ENCODE measurements around the gene OSBPL5. TPM values are rescaled to one million over a fixed set of nuclear protein-coding genes. Genes with fewer than 3 reads are reported as not detected.
A peak's percentile ranks its signal among the peaks of the same experiment; 100 is the strongest.

The OSBPL5 gene
- total and polyA plus RNA-seq, 9 of the 15 experiments (the other 6 are each of a cell fraction or from before 2014, with no cell fraction given) = 0.06 to 14.8 (median 3.2) TPM

DNA sequence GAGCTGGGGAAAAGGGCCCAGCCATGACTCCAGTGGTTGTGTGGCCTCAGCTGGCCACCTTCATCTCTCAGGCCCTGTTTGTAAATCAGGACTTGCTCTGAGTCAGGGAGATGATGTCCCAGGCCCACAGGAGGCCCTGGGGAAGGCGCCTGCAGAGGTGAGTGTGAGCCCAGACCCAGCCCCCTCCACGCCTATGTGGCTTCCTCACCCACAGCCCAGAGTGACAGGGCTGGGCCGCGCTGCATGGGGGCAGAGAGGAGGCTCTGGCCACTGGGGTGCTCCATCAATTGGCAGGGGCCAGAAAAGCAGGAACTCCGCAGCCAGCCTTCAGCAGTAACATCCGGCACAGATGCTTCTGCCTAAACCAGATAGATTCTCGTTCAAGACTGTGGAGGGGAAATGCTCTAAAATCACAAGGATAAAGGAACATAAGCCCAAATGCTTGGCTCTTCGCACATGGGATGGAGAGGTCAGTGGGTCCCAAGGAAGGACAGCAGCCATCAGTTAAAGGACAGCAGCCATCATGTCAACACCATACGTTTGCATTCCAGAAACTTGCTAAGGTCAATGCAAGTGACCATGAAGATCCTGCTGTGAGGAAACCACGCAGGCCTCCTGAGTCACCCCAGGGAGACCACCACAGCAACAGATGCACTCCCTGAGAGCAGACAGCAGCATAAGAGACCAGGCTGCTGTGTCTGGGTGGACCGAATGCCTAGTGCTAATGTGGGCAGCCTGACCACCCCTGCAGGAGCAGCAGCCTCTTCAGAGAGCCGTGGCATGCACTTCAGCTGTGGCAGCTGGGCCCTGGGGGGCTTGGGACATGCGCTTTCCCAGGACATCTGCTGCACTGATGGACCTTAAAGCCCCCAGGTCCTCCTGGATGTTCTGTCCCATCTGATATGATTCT lies 28.3 kb downstream of the OSBPL5 start:
- ATAC-seq (no peak), DNase-seq (ENCODE audit: extremely low read depth in 1 of 4, low spot score in 3 of 4) (no peak), FAIRE-seq (no peak)
- peaks cover 0 to 65% of the 10 kb centered on the region in 2 experiments; a peak in 2 of 5 replicates for H3K4me1 ChIP-seq (replicated peaks in 1 of 2; ENCODE audit: control insufficient read depth in 2 of 2, insufficient read depth in 2 of 2, low read length in 2 of 2)
- no peaks in the 10 kb centered on the region for H3K9me3 ChIP-seq (replicated peaks; ENCODE audit: control insufficient read depth, insufficient read depth, low read depth, low read length)
- BruUV-seq (replicated peaks) = no TSS peak
- H3K4me2 ChIP-seq (ENCODE audit: insufficient read depth, low read length) = no peak overlapping the region
- intact Hi-C loops (cut with micrococcal nuclease) = no loop called here
- H3K79me2 ChIP-seq (ENCODE audit: control insufficient read depth, insufficient read depth, low read length) = no peaks in the 10 kb centered on the region
- no peaks in the 10 kb centered on the region for H3K36me3 ChIP-seq (ENCODE audit: control insufficient read depth, insufficient read depth, low read length)
- H3K27ac ChIP-seq (ENCODE audit: extremely low read depth, low read depth, low read length) = no peak overlapping the region
- H3K4me3 ChIP-seq = no peak overlapping the region
- ChIA-PET POLR2A (no interaction called here), CTCF (ENCODE audit: low intra/inter-chr PET ratio) (no interaction called here)
- H4K20me1 ChIP-seq (replicated peaks; ENCODE audit: control insufficient read depth, insufficient read depth, low read length) = peaks cover 13% of the 10 kb centered on the region; the same call in 1 of the 2 replicates
- in situ Hi-C loops (cut with MboI) = no loop called here
- no peak overlapping the region; a peak in 1 of 4 replicates for H3K9ac ChIP-seq (ENCODE audit: insufficient read depth in 1 of 2, low read depth in 2 of 2, low read length in 2 of 2)
- WGBS (ENCODE audit: insufficient coverage, low coverage, missing lambda C conversion rate) = 78% methylated on average over 13 of the region's 13 CpGs
- no peak overlapping the region for H2AFZ ChIP-seq (ENCODE audit: low read depth, low read length)
- peaks cover 3% of the 10 kb centered on the region for H3K9me1 ChIP-seq (ENCODE audit: control insufficient read depth, insufficient read depth, low read length)
- H3K27me3 ChIP-seq (ENCODE audit: control insufficient read depth in 2 of 2, insufficient read depth in 2 of 2, low read length in 2 of 2) = no peaks in the 10 kb centered on the region
- no peak for TF ChIP-seq KLF13 (tag; IDR thresholded peaks at IDR 0.05; ENCODE audit: borderline replicate concordance, low read depth)
- TF ChIP-seq MED1 (CRISPR knock-in tag; IDR thresholded peaks at IDR 0.05; ENCODE audit: borderline replicate concordance) = no peak
- TF ChIP-seq GABPB1 (CRISPR knock-in tag; IDR thresholded peaks at IDR 0.05) = no peak
- TF ChIP-seq YY1 (IDR thresholded peaks at IDR 0.05; ENCODE audit: borderline replicate concordance in 1 of 3, control insufficient read depth in 1 of 3, extremely low read depth in 1 of 3, insufficient read depth in 3 of 3, insufficient read length in 1 of 3, insufficient replicate concordance in 2 of 3, low read depth in 1 of 3, low read length in 2 of 3) = no peak
- TF ChIP-seq, protein P1, sequence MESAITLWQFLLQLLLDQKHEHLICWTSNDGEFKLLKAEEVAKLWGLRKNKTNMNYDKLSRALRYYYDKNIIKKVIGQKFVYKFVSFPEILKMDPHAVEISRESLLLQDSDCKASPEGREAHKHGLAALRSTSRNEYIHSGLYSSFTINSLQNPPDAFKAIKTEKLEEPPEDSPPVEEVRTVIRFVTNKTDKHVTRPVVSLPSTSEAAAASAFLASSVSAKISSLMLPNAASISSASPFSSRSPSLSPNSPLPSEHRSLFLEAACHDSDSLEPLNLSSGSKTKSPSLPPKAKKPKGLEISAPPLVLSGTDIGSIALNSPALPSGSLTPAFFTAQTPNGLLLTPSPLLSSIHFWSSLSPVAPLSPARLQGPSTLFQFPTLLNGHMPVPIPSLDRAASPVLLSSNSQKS (CRISPR knock-in tag; IDR thresholded peaks at IDR 0.05) = no peak
- no peak for TF ChIP-seq LCOR (CRISPR knock-in tag; IDR thresholded peaks at IDR 0.05)
- TF ChIP-seq EGR1 (conservative IDR thresholded peaks at IDR 0.05) = no peak
- no peak for TF ChIP-seq ZNF24 (IDR thresholded peaks at IDR 0.05)
- TF ChIP-seq ZNF696 (CRISPR knock-in tag; conservative IDR thresholded peaks at IDR 0.05) = no peak
- TF ChIP-seq ZNF316 (IDR thresholded peaks at IDR 0.05) = peak; percentile 54
- TF ChIP-seq TOE1 (IDR thresholded peaks at IDR 0.05; ENCODE audit: borderline replicate concordance) = no peak
- no peak for TF ChIP-seq TOE1 (CRISPR knock-in tag; IDR thresholded peaks at IDR 0.05; ENCODE audit: borderline replicate concordance, low read depth)
- TF ChIP-seq HLTF (IDR thresholded peaks at IDR 0.05) = no peak
- TF ChIP-seq, protein P2, sequence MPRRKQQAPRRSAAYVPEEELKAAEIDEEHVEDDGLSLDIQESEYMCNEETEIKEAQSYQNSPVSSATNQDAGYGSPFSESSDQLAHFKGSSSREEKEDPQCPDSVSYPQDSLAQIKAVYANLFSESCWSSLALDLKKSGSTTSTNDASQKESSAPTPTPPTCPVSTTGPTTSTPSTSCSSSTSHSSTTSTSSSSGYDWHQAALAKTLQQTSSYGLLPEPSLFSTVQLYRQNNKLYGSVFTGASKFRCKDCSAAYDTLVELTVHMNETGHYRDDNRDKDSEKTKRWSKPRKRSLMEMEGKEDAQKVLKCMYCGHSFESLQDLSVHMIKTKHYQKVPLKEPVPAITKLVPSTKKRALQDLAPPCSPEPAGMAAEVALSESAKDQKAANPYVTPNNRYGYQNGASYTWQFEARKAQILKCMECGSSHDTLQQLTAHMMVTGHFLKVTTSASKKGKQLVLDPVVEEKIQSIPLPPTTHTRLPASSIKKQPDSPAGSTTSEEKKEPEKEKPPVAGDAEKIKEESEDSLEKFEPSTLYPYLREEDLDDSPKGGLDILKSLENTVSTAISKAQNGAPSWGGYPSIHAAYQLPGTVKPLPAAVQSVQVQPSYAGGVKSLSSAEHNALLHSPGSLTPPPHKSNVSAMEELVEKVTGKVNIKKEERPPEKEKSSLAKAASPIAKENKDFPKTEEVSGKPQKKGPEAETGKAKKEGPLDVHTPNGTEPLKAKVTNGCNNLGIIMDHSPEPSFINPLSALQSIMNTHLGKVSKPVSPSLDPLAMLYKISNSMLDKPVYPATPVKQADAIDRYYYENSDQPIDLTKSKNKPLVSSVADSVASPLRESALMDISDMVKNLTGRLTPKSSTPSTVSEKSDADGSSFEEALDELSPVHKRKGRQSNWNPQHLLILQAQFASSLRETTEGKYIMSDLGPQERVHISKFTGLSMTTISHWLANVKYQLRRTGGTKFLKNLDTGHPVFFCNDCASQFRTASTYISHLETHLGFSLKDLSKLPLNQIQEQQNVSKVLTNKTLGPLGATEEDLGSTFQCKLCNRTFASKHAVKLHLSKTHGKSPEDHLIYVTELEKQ (CRISPR knock-in tag; IDR thresholded peaks at IDR 0.05) = no peak
- TF ChIP-seq, protein P3, sequence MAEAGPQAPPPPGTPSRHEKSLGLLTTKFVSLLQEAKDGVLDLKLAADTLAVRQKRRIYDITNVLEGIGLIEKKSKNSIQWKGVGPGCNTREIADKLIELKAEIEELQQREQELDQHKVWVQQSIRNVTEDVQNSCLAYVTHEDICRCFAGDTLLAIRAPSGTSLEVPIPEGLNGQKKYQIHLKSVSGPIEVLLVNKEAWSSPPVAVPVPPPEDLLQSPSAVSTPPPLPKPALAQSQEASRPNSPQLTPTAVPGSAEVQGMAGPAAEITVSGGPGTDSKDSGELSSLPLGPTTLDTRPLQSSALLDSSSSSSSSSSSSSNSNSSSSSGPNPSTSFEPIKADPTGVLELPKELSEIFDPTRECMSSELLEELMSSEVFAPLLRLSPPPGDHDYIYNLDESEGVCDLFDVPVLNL (CRISPR knock-in tag; IDR thresholded peaks at IDR 0.05; ENCODE audit: low read depth) = no peak
